Measurements from ENCODE around the gene DYNC2LI1. TPM values are rescaled to one million over a fixed set of nuclear protein-coding genes. Genes with fewer than 3 reads are reported as not detected.

DYNC2LI1 gene
- total and polyA plus RNA-seq, 2 of the 8 experiments (the other 6 are each of a cell fraction or from before 2014, with no cell fraction given): 3.9 to 7.6 TPM

- TF ChIP-seq YY1 (IDR thresholded peaks at IDR 0.05; ENCODE audit: low read depth, low read length): no peak
- no peak for TF ChIP-seq EP300 (IDR thresholded peaks at IDR 0.05; ENCODE audit: borderline replicate concordance in 1 of 2, low read depth in 2 of 2, low read length in 2 of 2)
- TF ChIP-seq BCL11A (IDR thresholded peaks at IDR 0.05; ENCODE audit: low read depth in 2 of 2, low read length in 2 of 2): no peak
- no peak for TF ChIP-seq RAD21 (IDR thresholded peaks at IDR 0.05 in 1 of 2, conservative IDR thresholded peaks at IDR 0.05 in 1 of 2; ENCODE audit: low read depth in 2 of 2, low read length in 2 of 2)
- no peak for TF ChIP-seq ATF2 (IDR thresholded peaks at IDR 0.05; ENCODE audit: low read length)
- no peak for TF ChIP-seq MAFK (IDR thresholded peaks at IDR 0.05; ENCODE audit: low read depth, low read length)
Observed at GRCh38 chr2:43727634-43728014, 46.2 kb upstream of the DYNC2LI1 start (continued).
